Gastrocnemius medialis (tissue), 4 donors: ENCODE measurements around the gene STAG1.

Experiments used
- POLR2A ChIP-seq, 2 donors: fragments of 450-650 bp; IDR thresholded peaks; one replicate each; pipeline ENCODE4 v1.6.1; 2017; ENCODE audit warnings: antibody characterized with exemption in 2 of 2, mild to moderate bottlenecking in 2 of 2, moderate library complexity in 2 of 2
- TF ChIP-seq, protein P1 (sequence below), 5 experiments: fragments of 450-650 bp in 3 of 5; fragments of 200-600 bp in 2 of 5; sonication (generic) in 2 of 5; IDR thresholded peaks in 4 of 5; conservative IDR thresholded peaks in 1 of 5; 1 replicate in 4 of 5; 2 replicates in 1 of 5; pipeline ENCODE4 v1.5.1; 2016 to 2019; ENCODE audit warnings: antibody characterized with exemption in 5 of 5, mild to moderate bottlenecking in 3 of 5, moderate library complexity in 3 of 5

DNA sequence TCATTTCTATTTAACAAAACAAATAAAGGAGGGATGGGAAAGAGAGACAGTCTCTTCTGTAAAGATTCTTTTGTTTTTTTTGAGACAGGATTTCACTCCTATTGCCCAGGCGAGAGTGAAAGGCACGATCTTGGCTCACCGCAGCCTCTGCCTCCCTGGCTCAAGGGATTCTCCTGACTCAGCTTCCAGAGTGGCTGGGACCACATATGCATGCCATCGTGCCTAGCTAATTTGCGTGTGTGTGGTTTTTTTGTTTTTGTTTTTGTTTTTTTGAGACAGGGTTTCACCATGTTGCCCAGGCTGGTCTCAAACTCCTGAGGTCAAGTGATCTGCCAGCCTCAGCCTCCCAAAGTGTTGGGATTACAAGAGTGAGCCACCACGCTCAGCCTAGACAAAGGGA is 23.3 kb downstream of the STAG1 start:
- TF ChIP-seq, protein P1, sequence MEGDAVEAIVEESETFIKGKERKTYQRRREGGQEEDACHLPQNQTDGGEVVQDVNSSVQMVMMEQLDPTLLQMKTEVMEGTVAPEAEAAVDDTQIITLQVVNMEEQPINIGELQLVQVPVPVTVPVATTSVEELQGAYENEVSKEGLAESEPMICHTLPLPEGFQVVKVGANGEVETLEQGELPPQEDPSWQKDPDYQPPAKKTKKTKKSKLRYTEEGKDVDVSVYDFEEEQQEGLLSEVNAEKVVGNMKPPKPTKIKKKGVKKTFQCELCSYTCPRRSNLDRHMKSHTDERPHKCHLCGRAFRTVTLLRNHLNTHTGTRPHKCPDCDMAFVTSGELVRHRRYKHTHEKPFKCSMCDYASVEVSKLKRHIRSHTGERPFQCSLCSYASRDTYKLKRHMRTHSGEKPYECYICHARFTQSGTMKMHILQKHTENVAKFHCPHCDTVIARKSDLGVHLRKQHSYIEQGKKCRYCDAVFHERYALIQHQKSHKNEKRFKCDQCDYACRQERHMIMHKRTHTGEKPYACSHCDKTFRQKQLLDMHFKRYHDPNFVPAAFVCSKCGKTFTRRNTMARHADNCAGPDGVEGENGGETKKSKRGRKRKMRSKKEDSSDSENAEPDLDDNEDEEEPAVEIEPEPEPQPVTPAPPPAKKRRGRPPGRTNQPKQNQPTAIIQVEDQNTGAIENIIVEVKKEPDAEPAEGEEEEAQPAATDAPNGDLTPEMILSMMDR (IDR thresholded peaks at IDR 0.05 in 4 of 5, conservative IDR thresholded peaks at IDR 0.05 in 1 of 5) = no peak
- TF ChIP-seq POLR2A (IDR thresholded peaks at IDR 0.05) = no peak
